GM12892 (cell line): ENCODE measurements around the gene P3H3.

Source experiments
- DNase-seq: peaks from one replicate; pipeline ENCODE4 v3.0.0; 2011; ENCODE audit not compliant: insufficient read length
- FAIRE-seq: peaks from 2 replicates; lab custom pipeline; 2011; peaks lifted over from hg19 to GRCh38; lab: Jason Lieb, UNC
- POLR2A ChIP-seq: IDR thresholded peaks from 2 replicates; pipeline ENCODE4 v1.6.1; 2011; ENCODE audit warnings: low read depth, low read length, control low read depth
- POLR2AphosphoS5 ChIP-seq: IDR thresholded peaks from 2 replicates; pipeline ENCODE4 v1.6.1; 2011; ENCODE audit warnings: low read depth, low read length, control low read depth
- TAF1 ChIP-seq: IDR thresholded peaks from 2 replicates; pipeline ENCODE4 v1.6.1; 2011; ENCODE audit warnings: low read depth, mild to moderate bottlenecking, control low read depth, low read length, borderline replicate concordance

P3H3 gene

GRCh38 chr12:6833189-6833890, 5.1 kb downstream of the P3H3 start:
- no peak for FAIRE-seq
- DNase-seq: no peak
- TF ChIP-seq TAF1 (no peak), POLR2AphosphoS5 (no peak), POLR2A (no peak)

GRCh38 chr12:6834254-6834653, 6.0 kb downstream of the P3H3 start:
- no peak for TF ChIP-seq POLR2A
- TF ChIP-seq POLR2AphosphoS5: no peak
- TF ChIP-seq TAF1: no peak
- DNase-seq (no peak), FAIRE-seq (no peak)

- no peak for FAIRE-seq
- TF ChIP-seq TAF1: no peak
- no peak for TF ChIP-seq POLR2A
- TF ChIP-seq POLR2AphosphoS5: no peak
Observed at GRCh38 chr12:6834873-6835272, 6.7 kb downstream of the P3H3 start.

GRCh38 chr12:6836851-6837250, 8.6 kb downstream of the P3H3 start:
- no peak for TF ChIP-seq POLR2AphosphoS5
- TF ChIP-seq TAF1: no peak
- TF ChIP-seq POLR2A: no peak
- FAIRE-seq: no peak
- DNase-seq: no peak

More at GRCh38 chr12:6834873-6835272, 6.7 kb downstream of the P3H3 start:
- DNase-seq: no peak

- no peak for FAIRE-seq
- DNase-seq: no peak
- no peak for TF ChIP-seq POLR2AphosphoS5
- TF ChIP-seq POLR2A: no peak
- TF ChIP-seq TAF1: no peak
Observed at GRCh38 chr12:6837370-6838060, 9.3 kb downstream of the P3H3 start.

- FAIRE-seq (no peak), DNase-seq (no peak)
- TF ChIP-seq POLR2AphosphoS5: no peak
- no peak for TF ChIP-seq TAF1
- no peak for TF ChIP-seq POLR2A
Observed at GRCh38 chr12:6838854-6839253, 10.6 kb downstream of the P3H3 start.

GRCh38 chr12:6839482-6840201, 11.4 kb downstream of the P3H3 start:
- peak; percentile 74 for DNase-seq
- peak; percentile 90 for FAIRE-seq
- TF ChIP-seq POLR2AphosphoS5 (no peak), TAF1 (no peak), POLR2A (no peak)

GRCh38 chr12:6840330-6840729, 12.1 kb downstream of the P3H3 start:
- TF ChIP-seq TAF1: no peak
- TF ChIP-seq POLR2AphosphoS5: no peak
- no peak for TF ChIP-seq POLR2A
- FAIRE-seq: no peak
- no peak for DNase-seq

- no peak for DNase-seq
- TF ChIP-seq POLR2AphosphoS5 (no peak), POLR2A (no peak), TAF1 (no peak)
- FAIRE-seq: no peak
Observed at GRCh38 chr12:6840761-6841515, 12.7 kb downstream of the P3H3 start, which contains the start of gene GNB3. Gene GNB3 (plus strand): TSS chr12:6840925. CDS start chr12:6841288, 363 bp downstream.

GRCh38 chr12:6842075-6842474, 13.9 kb downstream of the P3H3 start:
- DNase-seq: no peak
- no peak for FAIRE-seq
- TF ChIP-seq TAF1: no peak
- TF ChIP-seq POLR2AphosphoS5: no peak
- TF ChIP-seq POLR2A: no peak
